ENCODE data around the gene ZKSCAN8. TPM values are rescaled to one million over a fixed set of nuclear protein-coding genes. Genes with fewer than 3 reads are reported as not detected.
"Not testable (repeated sequence)": the region's sequence is repeated elsewhere in the genome, so short reads cannot be mapped to it uniquely, and the experiment has no call there.

ZKSCAN8 gene
- total RNA-seq, result 8.7 TPM

GRCh38 chr6:28141500-28142329 lies at the start of gene ZKSCAN8:
Gene ZKSCAN8 (plus strand): TSS chr6:28141883. CDS start chr6:28148408, 6,525 bp downstream.
- intact Hi-C loops (cut with DNase I), result loop anchor here (2.0 kb wide), 1 partner anchor 83 kb away; the partner anchor contains the start of gene ZSCAN9
- peak; percentile 26 to 91 for DNase-seq (ENCODE audit: low spot score in 2 of 2)
- Histone ChIP-seq H3K27me3 (no peaks in the 10 kb centered on the region), H3K4me3 (peak within 1 kb of the TSS; percentile 72 to 91), H3K36me3 (peaks cover 0 to 7% of the 10 kb centered on the region in 2 donors), H3K27ac (peak within 1 kb of the TSS; percentile 68 to 81), H3K9me3 (no peaks in the 10 kb centered on the region), H3K4me1 (peaks cover 0 to 31% of the 10 kb centered on the region in 2 donors)
- no peak for TF ChIP-seq CTCF (IDR thresholded peaks at IDR 0.05)

- H3K4me3 ChIP-seq; intact Hi-C loops (cut with DNase I): not testable (repeated sequence)
Observed at GRCh38 chr6:28102222-28102621, 39.5 kb upstream of the ZKSCAN8 start.

GRCh38 chr6:28102699-28103098 lies 39.0 kb upstream of the ZKSCAN8 start:
- H3K4me1 ChIP-seq; H3K4me3 ChIP-seq; H3K27me3 ChIP-seq; H3K9me3 ChIP-seq; H3K36me3 ChIP-seq; H3K27ac ChIP-seq; DNase-seq (ENCODE audit: low spot score in 2 of 2); intact Hi-C loops (cut with DNase I): not testable (repeated sequence)

More at GRCh38 chr6:28102222-28102621, 39.5 kb upstream of the ZKSCAN8 start:
- not testable (repeated sequence) for H3K27ac ChIP-seq; H3K9me3 ChIP-seq; DNase-seq (ENCODE audit: low spot score in 2 of 2); H3K27me3 ChIP-seq; H3K36me3 ChIP-seq; H3K4me1 ChIP-seq

- peak; percentile 26 to 86 for DNase-seq (ENCODE audit: low spot score in 2 of 2)
- TF ChIP-seq CTCF (IDR thresholded peaks at IDR 0.05), result peak; percentile 72 to 80 (median 79)
- intact Hi-C loops (cut with DNase I), result loop anchor here (1.0 kb wide), 1 partner anchor 23 kb away; no protein-coding TSS in a partner anchor
- Histone ChIP-seq H3K27me3 (no peaks in the 10 kb centered on the region), H3K4me1 (peaks cover 0 to 3% of the 10 kb centered on the region in 2 donors), H3K9me3 (no peaks in the 10 kb centered on the region), H3K36me3 (no peaks in the 10 kb centered on the region), H3K27ac (peak overlapping the region; percentile 73 to 79), H3K4me3 (peak overlapping the region; percentile 82 to 88)
Observed at GRCh38 chr6:28104392-28105244, 37.1 kb upstream of the ZKSCAN8 start.

GRCh38 chr6:28105245-28105639 lies 36.4 kb upstream of the ZKSCAN8 start:
- H3K4me1 ChIP-seq, result peaks cover 0 to 3% of the 10 kb centered on the region in 2 donors
- no peak for DNase-seq (ENCODE audit: low spot score in 2 of 2)
- intact Hi-C loops (cut with DNase I), result no loop called here
- no peaks in the 10 kb centered on the region for H3K36me3 ChIP-seq
- H3K4me3 ChIP-seq, result peak overlapping the region; percentile 82 to 88
- no peak for TF ChIP-seq CTCF (IDR thresholded peaks at IDR 0.05)
- H3K27ac ChIP-seq, result peak overlapping the region in 1 of 2 donors; percentile 79
- H3K9me3 ChIP-seq, result no peaks in the 10 kb centered on the region
- no peaks in the 10 kb centered on the region for H3K27me3 ChIP-seq

GRCh38 chr6:28107506-28107905 lies 34.2 kb upstream of the ZKSCAN8 start:
- DNase-seq (ENCODE audit: low spot score in 2 of 2), result no peak
- Histone ChIP-seq H3K36me3 (no peaks in the 10 kb centered on the region), H3K9me3 (no peaks in the 10 kb centered on the region), H3K4me3 (no peak overlapping the region), H3K27ac (no peak overlapping the region), H3K27me3 (no peaks in the 10 kb centered on the region), H3K4me1 (peaks cover 0 to 3% of the 10 kb centered on the region in 2 donors)
- no peak for TF ChIP-seq CTCF (IDR thresholded peaks at IDR 0.05)
- intact Hi-C loops (cut with DNase I), result no loop called here
